ENCODE data around the gene SLIT3. TPM values are rescaled to one million over a fixed set of nuclear protein-coding genes. Genes with fewer than 3 reads are reported as not detected.
"Not testable (repeated sequence)": the region's sequence is repeated elsewhere in the genome, so short reads cannot be mapped to it uniquely, and the experiment has no call there.

SLIT3 gene
- total RNA-seq, 1 experiment from 2014 or later, result 0.10 TPM

DNA sequence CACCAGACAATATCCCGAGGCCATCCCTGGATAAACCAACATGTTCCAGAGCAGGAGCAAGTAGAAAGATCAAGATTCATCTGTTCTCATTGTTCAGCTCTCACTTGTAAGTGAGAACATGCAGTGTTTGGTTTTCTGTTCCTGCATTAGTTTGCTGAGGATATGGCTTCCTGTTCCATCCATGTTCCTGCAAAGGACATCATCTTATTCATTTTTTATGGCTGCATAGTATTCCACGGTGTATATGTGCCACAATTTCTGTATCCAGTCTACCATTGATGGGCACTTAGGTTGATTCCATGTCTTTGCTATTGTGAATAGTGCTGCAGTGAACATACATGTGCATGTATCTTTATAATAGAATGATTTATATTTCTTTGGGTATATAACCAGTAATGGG is 195.4 kb downstream of the SLIT3 start:
- RAD21 ChIA-PET (ENCODE audit: low non-redundant PET in 1 of 2, low total read pairs in 2 of 2, uncharacterized antibody in 2 of 2, unreplicated experiment in 2 of 2); CTCF ChIA-PET; H3K9me3 ChIP-seq (ENCODE audit: control insufficient read depth in 1 of 2, insufficient read depth in 1 of 2, low read depth in 1 of 2, low read length in 2 of 2); BruUV-seq (replicated peaks); DNase-seq (ENCODE audit: low read depth, low spot score); H4K20me1 ChIP-seq (ENCODE audit: insufficient read depth); H3K4me1 ChIP-seq (ENCODE audit: control insufficient read depth in 1 of 2, insufficient read depth in 2 of 2, low read length in 2 of 2); H3K9me2 ChIP-seq (ENCODE audit: insufficient read depth); intact Hi-C loops (cut with micrococcal nuclease); H3K36me3 ChIP-seq (ENCODE audit: control insufficient read depth in 1 of 2, insufficient read depth in 2 of 2, low read length in 2 of 2); H3K4me3 ChIP-seq (replicated peaks in 1 of 2; ENCODE audit: low read depth in 1 of 2, low read length in 2 of 2); H3K9ac ChIP-seq (ENCODE audit: low read length); H3K79me2 ChIP-seq (ENCODE audit: insufficient read depth, low read length); H3K4me2 ChIP-seq (ENCODE audit: low read length); H2AFZ ChIP-seq (ENCODE audit: low read depth, low read length, poor library complexity, severe bottlenecking); ATAC-seq; POLR2A ChIA-PET; H3K27ac ChIP-seq (ENCODE audit: low read depth, low read length): not testable (repeated sequence)
- peaks cover 36% of the 10 kb centered on the region for H3K27me3 ChIP-seq (ENCODE audit: insufficient read depth, low read length)

DNA sequence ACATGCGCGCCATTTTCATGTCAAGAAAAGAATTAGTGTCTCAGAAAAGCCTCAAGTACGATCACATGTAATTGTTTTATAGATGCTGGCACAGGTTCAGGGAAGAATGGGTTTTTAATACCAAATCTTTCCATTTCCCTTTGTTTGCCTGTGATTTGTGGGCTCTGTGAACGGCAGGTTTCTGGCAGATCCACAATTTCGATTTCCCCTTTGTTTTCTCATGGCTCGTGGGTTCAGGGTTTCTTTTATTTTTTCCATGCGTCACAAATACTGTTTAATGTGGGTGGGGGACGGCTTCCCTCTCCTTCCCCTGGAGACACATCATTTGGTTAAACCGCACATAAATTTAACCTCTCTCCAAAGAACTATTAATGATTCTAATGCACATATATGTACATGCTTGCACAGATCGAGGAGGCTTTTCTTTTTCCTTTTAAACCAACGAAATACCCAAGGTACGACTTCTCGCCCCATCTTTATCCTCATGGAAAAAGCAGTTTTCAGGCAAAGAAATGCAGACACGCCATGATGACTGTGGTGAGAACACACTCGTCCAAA is 195.9 kb downstream of the SLIT3 start:
- Histone ChIP-seq H3K9ac (ENCODE audit: low read length) (no peak overlapping the region), H3K27ac (ENCODE audit: low read depth, low read length) (no peak overlapping the region), H4K20me1 (ENCODE audit: insufficient read depth) (no peaks in the 10 kb centered on the region), H3K27me3 (ENCODE audit: insufficient read depth, low read length) (peaks cover 36% of the 10 kb centered on the region), H3K4me2 (ENCODE audit: low read length) (no peak overlapping the region), H3K4me3 (replicated peaks in 1 of 2; ENCODE audit: low read depth in 1 of 2, low read length in 2 of 2) (no peak overlapping the region), H3K36me3 (ENCODE audit: control insufficient read depth in 1 of 2, insufficient read depth in 2 of 2, low read length in 2 of 2) (no peaks in the 10 kb centered on the region), H2AFZ (ENCODE audit: low read depth, low read length, poor library complexity, severe bottlenecking) (no peak overlapping the region), H3K9me3 (ENCODE audit: control insufficient read depth in 1 of 2, insufficient read depth in 1 of 2, low read depth in 1 of 2, low read length in 2 of 2) (no peaks in the 10 kb centered on the region), H3K9me2 (ENCODE audit: insufficient read depth) (no peaks in the 10 kb centered on the region), H3K4me1 (ENCODE audit: control insufficient read depth in 1 of 2, insufficient read depth in 2 of 2, low read length in 2 of 2) (no peaks in the 10 kb centered on the region), H3K79me2 (ENCODE audit: insufficient read depth, low read length) (no peaks in the 10 kb centered on the region)
- TF ChIP-seq ZFX (IDR thresholded peaks at IDR 0.05) (no peak), ZNF274 (IDR thresholded peaks at IDR 0.05; ENCODE audit: low read depth, low read length) (no peak), EZH2 (IDR thresholded peaks at IDR 0.05) (no peak), SP1 (IDR thresholded peaks at IDR 0.05; ENCODE audit: low read depth) (no peak), FOSL1 (IDR thresholded peaks at IDR 0.05; ENCODE audit: low read depth) (no peak), JUND (IDR thresholded peaks at IDR 0.05) (no peak), POLR2A (IDR thresholded peaks at IDR 0.05; ENCODE audit: borderline replicate concordance, extremely low read depth, insufficient read depth, insufficient read length) (no peak), EGR1 (IDR thresholded peaks at IDR 0.05; ENCODE audit: low read depth) (no peak), RAD21 (IDR thresholded peaks at IDR 0.05; ENCODE audit: low read depth) (no peak)
- TF ChIP-seq, protein P1, sequence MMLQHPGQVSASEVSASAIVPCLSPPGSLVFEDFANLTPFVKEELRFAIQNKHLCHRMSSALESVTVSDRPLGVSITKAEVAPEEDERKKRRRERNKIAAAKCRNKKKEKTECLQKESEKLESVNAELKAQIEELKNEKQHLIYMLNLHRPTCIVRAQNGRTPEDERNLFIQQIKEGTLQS (IDR thresholded peaks at IDR 0.05), result no peak
- TF ChIP-seq, protein P2, sequence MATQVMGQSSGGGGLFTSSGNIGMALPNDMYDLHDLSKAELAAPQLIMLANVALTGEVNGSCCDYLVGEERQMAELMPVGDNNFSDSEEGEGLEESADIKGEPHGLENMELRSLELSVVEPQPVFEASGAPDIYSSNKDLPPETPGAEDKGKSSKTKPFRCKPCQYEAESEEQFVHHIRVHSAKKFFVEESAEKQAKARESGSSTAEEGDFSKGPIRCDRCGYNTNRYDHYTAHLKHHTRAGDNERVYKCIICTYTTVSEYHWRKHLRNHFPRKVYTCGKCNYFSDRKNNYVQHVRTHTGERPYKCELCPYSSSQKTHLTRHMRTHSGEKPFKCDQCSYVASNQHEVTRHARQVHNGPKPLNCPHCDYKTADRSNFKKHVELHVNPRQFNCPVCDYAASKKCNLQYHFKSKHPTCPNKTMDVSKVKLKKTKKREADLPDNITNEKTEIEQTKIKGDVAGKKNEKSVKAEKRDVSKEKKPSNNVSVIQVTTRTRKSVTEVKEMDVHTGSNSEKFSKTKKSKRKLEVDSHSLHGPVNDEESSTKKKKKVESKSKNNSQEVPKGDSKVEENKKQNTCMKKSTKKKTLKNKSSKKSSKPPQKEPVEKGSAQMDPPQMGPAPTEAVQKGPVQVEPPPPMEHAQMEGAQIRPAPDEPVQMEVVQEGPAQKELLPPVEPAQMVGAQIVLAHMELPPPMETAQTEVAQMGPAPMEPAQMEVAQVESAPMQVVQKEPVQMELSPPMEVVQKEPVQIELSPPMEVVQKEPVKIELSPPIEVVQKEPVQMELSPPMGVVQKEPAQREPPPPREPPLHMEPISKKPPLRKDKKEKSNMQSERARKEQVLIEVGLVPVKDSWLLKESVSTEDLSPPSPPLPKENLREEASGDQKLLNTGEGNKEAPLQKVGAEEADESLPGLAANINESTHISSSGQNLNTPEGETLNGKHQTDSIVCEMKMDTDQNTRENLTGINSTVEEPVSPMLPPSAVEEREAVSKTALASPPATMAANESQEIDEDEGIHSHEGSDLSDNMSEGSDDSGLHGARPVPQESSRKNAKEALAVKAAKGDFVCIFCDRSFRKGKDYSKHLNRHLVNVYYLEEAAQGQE (IDR thresholded peaks at IDR 0.05; ENCODE audit: low read depth), result no peak
- TF ChIP-seq, protein P3, sequence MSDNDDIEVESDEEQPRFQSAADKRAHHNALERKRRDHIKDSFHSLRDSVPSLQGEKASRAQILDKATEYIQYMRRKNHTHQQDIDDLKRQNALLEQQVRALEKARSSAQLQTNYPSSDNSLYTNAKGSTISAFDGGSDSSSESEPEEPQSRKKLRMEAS (IDR thresholded peaks at IDR 0.05), result no peak
- ChIA-PET POLR2A (no interaction called here), CTCF (no interaction called here), RAD21 (ENCODE audit: low non-redundant PET in 1 of 2, low total read pairs in 2 of 2, uncharacterized antibody in 2 of 2, unreplicated experiment in 2 of 2) (no interaction called here)
- intact Hi-C loops (cut with micrococcal nuclease), result no loop called here
- BruUV-seq (replicated peaks), result no TSS peak
- DNase-seq (ENCODE audit: low read depth, low spot score) (no peak), ATAC-seq (no peak)

Measured in HCT116 (cell line).